ENCODE results near the gene HBG2. TPM values are rescaled to one million over a fixed set of nuclear protein-coding genes. Genes with fewer than 3 reads are reported as not detected.

HBG2 gene
- total RNA-seq, 1 donor from 2014 or later, result not detected

DNA sequence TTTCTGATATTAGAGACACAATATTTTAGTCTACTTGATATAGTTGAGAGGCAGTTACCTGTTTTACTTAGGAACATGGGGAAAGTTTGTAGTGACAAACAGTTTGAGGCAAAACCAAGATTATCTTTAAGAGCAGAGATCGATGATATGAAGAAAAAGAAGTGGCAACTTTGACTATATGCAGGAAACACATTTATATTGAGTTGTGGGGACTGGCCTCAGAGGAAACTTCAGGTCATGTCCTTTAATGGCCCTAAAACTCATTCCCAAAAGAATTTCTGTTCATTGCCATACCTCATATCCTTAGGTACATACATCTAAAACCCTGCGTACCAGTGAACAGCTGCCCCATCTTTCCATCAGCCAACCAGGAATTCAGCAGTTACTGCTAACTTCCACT is 9.4 kb downstream of the HBG2 start:
- intact Hi-C loops (cut with micrococcal nuclease), result no loop called here

GRCh38 chr11:5243816-5244180 is 10.8 kb downstream of the HBG2 start:
- Histone ChIP-seq H3K4me3 (no peak overlapping the region), H3K4me1 (no peaks in the 10 kb centered on the region), H3K27me3 (ENCODE audit: low read depth) (peaks cover 15% of the 10 kb centered on the region), H3K9me3 (replicated peaks) (no peaks in the 10 kb centered on the region), H3K36me3 (no peaks in the 10 kb centered on the region), H3K27ac (replicated peaks) (no peak overlapping the region)
- DNase-seq, result no peak
- intact Hi-C loops (cut with micrococcal nuclease), result no loop called here
- TF ChIP-seq, protein P1, sequence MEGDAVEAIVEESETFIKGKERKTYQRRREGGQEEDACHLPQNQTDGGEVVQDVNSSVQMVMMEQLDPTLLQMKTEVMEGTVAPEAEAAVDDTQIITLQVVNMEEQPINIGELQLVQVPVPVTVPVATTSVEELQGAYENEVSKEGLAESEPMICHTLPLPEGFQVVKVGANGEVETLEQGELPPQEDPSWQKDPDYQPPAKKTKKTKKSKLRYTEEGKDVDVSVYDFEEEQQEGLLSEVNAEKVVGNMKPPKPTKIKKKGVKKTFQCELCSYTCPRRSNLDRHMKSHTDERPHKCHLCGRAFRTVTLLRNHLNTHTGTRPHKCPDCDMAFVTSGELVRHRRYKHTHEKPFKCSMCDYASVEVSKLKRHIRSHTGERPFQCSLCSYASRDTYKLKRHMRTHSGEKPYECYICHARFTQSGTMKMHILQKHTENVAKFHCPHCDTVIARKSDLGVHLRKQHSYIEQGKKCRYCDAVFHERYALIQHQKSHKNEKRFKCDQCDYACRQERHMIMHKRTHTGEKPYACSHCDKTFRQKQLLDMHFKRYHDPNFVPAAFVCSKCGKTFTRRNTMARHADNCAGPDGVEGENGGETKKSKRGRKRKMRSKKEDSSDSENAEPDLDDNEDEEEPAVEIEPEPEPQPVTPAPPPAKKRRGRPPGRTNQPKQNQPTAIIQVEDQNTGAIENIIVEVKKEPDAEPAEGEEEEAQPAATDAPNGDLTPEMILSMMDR (IDR thresholded peaks at IDR 0.05; ENCODE audit: borderline replicate concordance), result no peak

More for the DNA sequence above, 9.4 kb downstream of the HBG2 start:
- TF ChIP-seq, protein P1 (IDR thresholded peaks at IDR 0.05; ENCODE audit: borderline replicate concordance), result no peak
- no peaks in the 10 kb centered on the region for H3K36me3 ChIP-seq
- H3K4me1 ChIP-seq, result no peaks in the 10 kb centered on the region
- no peak overlapping the region for H3K4me3 ChIP-seq
- H3K9me3 ChIP-seq (replicated peaks), result no peaks in the 10 kb centered on the region
- H3K27me3 ChIP-seq (ENCODE audit: low read depth), result peaks cover 7% of the 10 kb centered on the region
- DNase-seq, result no peak
- no peak overlapping the region for H3K27ac ChIP-seq (replicated peaks)

DNA sequence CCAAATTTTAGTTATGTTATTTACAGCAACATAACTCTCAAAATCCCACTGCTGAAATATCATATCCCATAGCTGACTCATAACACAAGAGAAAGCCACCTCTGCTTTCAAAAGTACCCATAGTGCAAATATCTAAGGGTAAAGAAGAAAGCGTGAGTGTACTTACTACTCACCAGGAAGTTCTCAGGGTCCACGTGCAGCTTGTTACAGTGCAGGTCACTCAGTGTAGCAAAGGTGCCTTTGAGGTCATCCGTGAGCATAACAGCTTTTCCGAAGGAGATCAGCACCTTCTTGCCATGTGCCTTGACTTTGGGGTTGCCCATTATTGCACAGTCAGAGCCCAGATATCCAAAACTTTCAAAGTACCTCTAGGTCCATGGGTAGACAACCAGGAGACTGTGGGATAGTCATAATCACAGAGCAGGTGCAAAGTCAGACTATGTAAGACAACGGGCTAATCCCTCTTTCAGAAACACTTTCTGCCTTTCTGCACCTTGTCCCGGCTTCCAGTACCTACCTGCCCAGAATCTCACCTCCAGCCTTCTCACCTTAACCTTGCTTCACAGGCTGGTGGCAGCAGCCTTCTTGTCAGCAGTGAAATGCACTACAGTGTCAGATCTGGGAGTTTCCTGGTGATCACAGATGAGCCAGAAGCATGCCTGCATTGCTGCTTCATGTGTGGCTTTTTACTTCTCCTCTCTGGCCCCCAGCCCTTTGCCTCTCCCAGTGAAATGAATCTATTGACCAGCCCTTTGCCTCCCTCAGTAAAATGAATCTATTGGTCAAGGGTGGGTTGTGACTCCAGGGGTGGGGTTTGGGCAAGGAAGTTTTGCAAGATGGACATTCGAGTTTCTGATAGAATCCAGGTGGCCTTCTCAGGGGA is 11.4 kb downstream of the HBG2 start:
- no peak for DNase-seq
- H3K4me1 ChIP-seq, result no peaks in the 10 kb centered on the region
- H3K36me3 ChIP-seq, result no peaks in the 10 kb centered on the region
- TF ChIP-seq, protein P1 (IDR thresholded peaks at IDR 0.05; ENCODE audit: borderline replicate concordance), result no peak
- H3K4me3 ChIP-seq, result no peak overlapping the region
- H3K27ac ChIP-seq (replicated peaks), result no peak overlapping the region
- peaks cover 15% of the 10 kb centered on the region for H3K27me3 ChIP-seq (ENCODE audit: low read depth)
- intact Hi-C loops (cut with micrococcal nuclease), result no loop called here
- no peaks in the 10 kb centered on the region for H3K9me3 ChIP-seq (replicated peaks)

DNA sequence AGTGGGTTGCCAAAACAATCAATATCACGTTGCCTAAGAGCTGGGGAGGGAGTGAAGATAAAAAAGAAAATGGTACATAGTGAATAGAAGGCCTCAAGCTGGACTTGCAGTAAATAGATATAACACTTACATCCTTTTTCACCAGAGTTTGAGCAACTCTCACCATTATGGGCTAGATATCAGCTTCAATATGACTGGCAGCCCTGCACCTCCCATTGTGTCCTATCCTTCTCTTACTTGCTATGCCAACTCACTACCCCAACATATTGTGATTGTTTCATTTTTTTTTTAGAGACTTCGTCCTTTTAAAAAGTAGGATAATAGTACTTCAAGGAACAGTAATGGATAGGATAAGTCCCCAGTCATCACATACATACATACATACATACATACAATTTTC is 12.4 kb downstream of the HBG2 start:
- TF ChIP-seq, protein P1 (IDR thresholded peaks at IDR 0.05; ENCODE audit: borderline replicate concordance), result no peak
- Histone ChIP-seq H3K9me3 (replicated peaks) (no peaks in the 10 kb centered on the region), H3K36me3 (no peaks in the 10 kb centered on the region), H3K27ac (replicated peaks) (no peak overlapping the region), H3K4me3 (no peak overlapping the region), H3K4me1 (no peaks in the 10 kb centered on the region), H3K27me3 (ENCODE audit: low read depth) (peaks cover 15% of the 10 kb centered on the region)
- DNase-seq, result no peak
- intact Hi-C loops (cut with micrococcal nuclease), result no loop called here

DNA sequence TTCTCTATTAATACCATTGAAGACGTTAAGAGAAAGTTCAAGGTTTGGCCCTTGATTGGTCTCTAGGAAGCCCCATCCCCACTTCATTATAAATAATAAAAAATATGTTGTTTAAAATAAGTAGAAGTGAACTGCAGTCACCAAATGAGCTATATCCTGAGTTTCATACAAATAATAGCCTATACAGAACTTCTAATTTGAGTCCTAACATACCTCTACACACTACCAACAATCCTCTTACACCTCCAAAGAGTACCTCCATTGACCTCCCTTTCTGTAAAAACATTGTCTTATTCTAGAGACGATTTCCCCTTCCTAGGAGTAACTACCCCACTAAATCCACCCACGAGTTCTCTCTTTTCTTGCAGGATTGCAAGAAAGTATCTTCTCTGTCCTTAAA is 13.1 kb downstream of the HBG2 start:
- Histone ChIP-seq H3K27ac (replicated peaks) (no peak overlapping the region), H3K36me3 (no peaks in the 10 kb centered on the region), H3K4me1 (no peaks in the 10 kb centered on the region), H3K27me3 (ENCODE audit: low read depth) (peaks cover 15% of the 10 kb centered on the region), H3K4me3 (no peak overlapping the region), H3K9me3 (replicated peaks) (no peaks in the 10 kb centered on the region)
- no peak for DNase-seq
- intact Hi-C loops (cut with micrococcal nuclease), result no loop called here
- TF ChIP-seq, protein P1 (IDR thresholded peaks at IDR 0.05; ENCODE audit: borderline replicate concordance), result no peak

Data from left ventricle myocardium inferior (tissue), 1 donor.